GM12878 (cell line): Measurements from ENCODE around the gene LRCH4. TPM values are rescaled to one million over a fixed set of nuclear protein-coding genes. Genes with fewer than 3 reads are reported as not detected.

Source experiments
- ATAC-seq: fragments of 200-7000 bp; cut with Tn5 transposase; 3 replicates; pipeline ENCODE4 v1.9.1; 2020; ENCODE audit warnings: mild to moderate bottlenecking, moderate library complexity
- BruUV-seq: library from RNA; stranded (reverse); fragments of 400-500 nt; replicated peaks from 2 replicates; lab custom pipeline; 2021; lab: Mats Ljungman, UMichigan
- CTCF ChIA-PET: fragments of 300-600 bp; sonication (Branson Sonifier 250); formaldehyde crosslinking; extraction: SDS; loops from one replicate; lab custom pipeline; 2021; ENCODE audit warnings: inconsistent platforms; lab: Yijun Ruan, JAX
- POLR2A ChIA-PET: fragments of 350-600 bp; formaldehyde crosslinking; extraction: SDS; loops from one replicate; lab custom pipeline; 2021; ENCODE audit warnings: inconsistent platforms; lab: Charles Lee
- RAD21 ChIA-PET: fragments of 300-600 bp; sonication (Branson Sonifier 250); formaldehyde crosslinking; loops from one replicate; lab custom pipeline; 2023; ENCODE audit warnings: antibody characterized with exemption; ENCODE audit not compliant: unreplicated experiment; lab: Charles Lee
- SMC1A ChIA-PET: fragments of 300-600 bp; sonication (Branson Sonifier 250); formaldehyde crosslinking; loops from one replicate; lab custom pipeline; 2023; ENCODE audit not compliant: unreplicated experiment, uncharacterized antibody; lab: Charles Lee
- DNase-seq: peaks from one replicate; pipeline ENCODE4 v3.0.0-alpha.2; 2011; ENCODE audit warnings: low read depth, low spot score
- FAIRE-seq: peaks from 3 replicates; lab custom pipeline; 2011; peaks lifted over from hg19 to GRCh38; lab: Jason Lieb, UNC
- H2AFZ ChIP-seq: 2 replicates; pipeline ENCODE4 v1.6.0; 2011; ENCODE audit warnings: low read depth, low read length, control low read depth; ENCODE audit not compliant: control insufficient read depth
- H3K27ac ChIP-seq: 2 replicates; pipeline ENCODE4 v1.5.1; 2011; ENCODE audit warnings: control low read depth; ENCODE audit not compliant: control insufficient read depth, insufficient read depth
- H3K27me3 ChIP-seq, 2 experiments: replicated peaks in 1 of 2; 2 replicates each; pipeline versions ENCODE4 v1.6.0 to v1.6.1; 2011; ENCODE audit warnings: low read length in 1 of 2; ENCODE audit not compliant: control insufficient read depth in 2 of 2, insufficient read depth in 2 of 2
- H3K36me3 ChIP-seq, 2 experiments: 2 replicates each; pipeline ENCODE4 v1.5.1; 2011; ENCODE audit warnings: low read length in 1 of 2; ENCODE audit not compliant: control insufficient read depth in 2 of 2, insufficient read depth in 2 of 2
- H3K4me1 ChIP-seq: 2 replicates; pipeline ENCODE4 v1.6.1; 2011; ENCODE audit warnings: mild to moderate bottlenecking, low read length, moderate library complexity, mixed read lengths; ENCODE audit not compliant: control insufficient read depth, insufficient read depth
- H3K4me2 ChIP-seq: 2 replicates; pipeline ENCODE4 v1.6.0; 2011; ENCODE audit warnings: control low read depth; ENCODE audit not compliant: control insufficient read depth, insufficient read depth
- H3K4me3 ChIP-seq: fragments of 200-600 bp; sonication (generic); 2 replicates; pipeline ENCODE4 v1.5.1; 2016
- H3K79me2 ChIP-seq: 2 replicates; pipeline ENCODE4 v1.6.0; 2011; ENCODE audit warnings: low read length; ENCODE audit not compliant: control insufficient read depth, insufficient read depth
- H3K9ac ChIP-seq: 2 replicates; pipeline ENCODE4 v1.8.0; 2011; ENCODE audit warnings: low read length, control low read depth, mixed read lengths; ENCODE audit not compliant: control insufficient read depth, insufficient read depth
- H3K9me3 ChIP-seq: replicated peaks from 3 replicates; pipeline ENCODE4 v1.5.1; 2011; ENCODE audit warnings: mild to moderate bottlenecking, low read length; ENCODE audit not compliant: control insufficient read depth, insufficient read depth
- H4K20me1 ChIP-seq: 2 replicates; pipeline ENCODE4 v1.6.0; 2011; ENCODE audit not compliant: control insufficient read depth, insufficient read depth
- CBFB ChIP-seq: IDR thresholded peaks from 2 replicates; pipeline ENCODE4 v1.6.1; 2016; ENCODE audit warnings: antibody characterized with exemption, low read depth
- CREM ChIP-seq: IDR thresholded peaks from 2 replicates; pipeline ENCODE4 v1.6.1; 2014; ENCODE audit warnings: antibody characterized with exemption, low read depth
- DPF2 ChIP-seq: fragments of 450-650 bp; IDR thresholded peaks from 2 replicates; pipeline ENCODE4 v1.6.1; 2017; ENCODE audit warnings: mild to moderate bottlenecking
- IRF4 ChIP-seq: IDR thresholded peaks from 2 replicates; pipeline ENCODE4 v1.6.1; 2011; ENCODE audit warnings: low read depth, low read length
- KLF5 ChIP-seq: fragments of 450-650 bp; IDR thresholded peaks from 2 replicates; pipeline ENCODE4 v1.6.1; 2014; ENCODE audit warnings: mild to moderate bottlenecking; ENCODE audit not compliant: partially characterized antibody
- MXI1 ChIP-seq: fragments of 150-350 bp; IDR thresholded peaks from 2 replicates; pipeline ENCODE4 v1.6.1; 2011; ENCODE audit warnings: low read depth, mild to moderate bottlenecking, inconsistent platforms, low read length, improper control_type of control experiment
- NBN ChIP-seq: fragments of 450-650 bp; IDR thresholded peaks from 2 replicates; pipeline ENCODE4 v1.6.1; 2016
- POLR2A ChIP-seq: IDR thresholded peaks from 2 replicates; pipeline ENCODE4 v1.6.1; 2011; ENCODE audit warnings: low read depth, mild to moderate bottlenecking, low read length
- RCOR1 ChIP-seq: conservative IDR thresholded peaks from 2 replicates; pipeline ENCODE4 v1.6.1; 2012; ENCODE audit warnings: low read depth, low read length, improper control_type of control experiment
- SIN3A ChIP-seq: IDR thresholded peaks from 2 replicates; pipeline ENCODE4 v1.6.1; 2012; ENCODE audit warnings: low read depth, low read length, improper control_type of control experiment
- SMARCA5 ChIP-seq: fragments of 450-650 bp; IDR thresholded peaks from 2 replicates; pipeline ENCODE4 v1.6.1; 2017; ENCODE audit warnings: mild to moderate bottlenecking
- SP1 ChIP-seq: IDR thresholded peaks from one replicate; pipeline ENCODE4 v1.6.1; 2011; ENCODE audit warnings: low read depth, low read length
- SRF ChIP-seq, 2 experiments: IDR thresholded peaks; 2 replicates each; pipeline ENCODE4 v1.6.1; 2011; ENCODE audit warnings: low read depth in 2 of 2, low read length in 2 of 2, mild to moderate bottlenecking in 1 of 2, moderate library complexity in 1 of 2
- ZBTB40 ChIP-seq: fragments of 450-650 bp; IDR thresholded peaks from 2 replicates; pipeline ENCODE4 v1.6.1; 2016; ENCODE audit warnings: mild to moderate bottlenecking, moderate library complexity, borderline replicate concordance
- ZNF24 ChIP-seq: fragments of 450-650 bp; IDR thresholded peaks from 2 replicates; pipeline ENCODE4 v1.6.1; 2017; ENCODE audit warnings: antibody characterized with exemption, mild to moderate bottlenecking
- WGBS: methylation state at CpG from one replicate; pipeline ENCODE4 v1.1.6; 2016; ENCODE audit warnings: low lambda C conversion rate; ENCODE audit not compliant: insufficient replicate concordance, insufficient coverage; ENCODE audit errors: missing lambda C conversion rate; 5-methylcytosine and 5-hydroxymethylcytosine counted together
- in situ Hi-C: fragments of 300-500 bp; cut with MboI; formaldehyde crosslinking; loops from 9 replicates; pipeline ENCODE4 v1.14.3; 2018; ENCODE audit warnings: mixed read lengths
- intact Hi-C: fragments of 100-400 bp; cut with micrococcal nuclease; formaldehyde crosslinking; loops from one replicate; pipeline ENCODE4 v1.14.2; 2022; ENCODE audit not compliant: unreplicated experiment
- polyA plus RNA-seq, 11 experiments: library from polyadenylated mRNA; depleted of rRNA in 4 of 11; unstranded in 6 of 11; stranded (reverse) in 5 of 11; fragments of >200 nt; fragmentation: Nextera tagmentation in 4 of 11; fragmentation: Illumina TruSeq in 1 of 11; extraction: Ambion mirVana in 4 of 11; extraction: Trizol in 1 of 11; gene quantifications; 1 replicate in 1 of 11; 2 replicates in 10 of 11; pipeline versions ENCODE4 v1.2.1 to v1.2.3, GENCODE V29; 2011 to 2016; ENCODE audit warnings: inconsistent platforms in 2 of 11, missing spikeins in 2 of 11, low read depth in 1 of 11
- total RNA-seq, 4 experiments: library from RNA; depleted of rRNA in 3 of 4; stranded (reverse); fragments of >200 nt in 3 of 4; fragmentation: Illumina TruSeq in 1 of 4; extraction: Trizol in 1 of 4; gene quantifications; 2 replicates each; pipeline versions ENCODE4 v1.2.1 to v1.2.3, GENCODE V29; 2013 to 2021
- TF ChIP-seq, protein P1 (sequence below), 3 experiments: IDR thresholded peaks in 2 of 3; conservative IDR thresholded peaks in 1 of 3; 2 replicates each; pipeline ENCODE4 v1.5.1; 2011; ENCODE audit warnings: low read depth in 3 of 3, low read length in 3 of 3, mild to moderate bottlenecking in 3 of 3, control low read depth in 2 of 3, moderate library complexity in 2 of 3, inconsistent platforms in 1 of 3, mixed read lengths in 1 of 3; ENCODE audit not compliant: control insufficient read depth in 2 of 3, insufficient read depth in 1 of 3; ENCODE audit errors: extremely low read depth in 1 of 3
- TF ChIP-seq, protein P2 (sequence below): IDR thresholded peaks from 2 replicates; pipeline ENCODE4 v1.6.1; 2011; ENCODE audit warnings: mild to moderate bottlenecking, low read depth, low read length, moderate library complexity; ENCODE audit not compliant: insufficient replicate concordance

LRCH4 gene
- total and polyA plus RNA-seq, 10 of the 15 experiments (the other 5 are each of a cell fraction or from before 2014, with no cell fraction given): 0.58 to 96.7 (median 28.4) TPM

DNA sequence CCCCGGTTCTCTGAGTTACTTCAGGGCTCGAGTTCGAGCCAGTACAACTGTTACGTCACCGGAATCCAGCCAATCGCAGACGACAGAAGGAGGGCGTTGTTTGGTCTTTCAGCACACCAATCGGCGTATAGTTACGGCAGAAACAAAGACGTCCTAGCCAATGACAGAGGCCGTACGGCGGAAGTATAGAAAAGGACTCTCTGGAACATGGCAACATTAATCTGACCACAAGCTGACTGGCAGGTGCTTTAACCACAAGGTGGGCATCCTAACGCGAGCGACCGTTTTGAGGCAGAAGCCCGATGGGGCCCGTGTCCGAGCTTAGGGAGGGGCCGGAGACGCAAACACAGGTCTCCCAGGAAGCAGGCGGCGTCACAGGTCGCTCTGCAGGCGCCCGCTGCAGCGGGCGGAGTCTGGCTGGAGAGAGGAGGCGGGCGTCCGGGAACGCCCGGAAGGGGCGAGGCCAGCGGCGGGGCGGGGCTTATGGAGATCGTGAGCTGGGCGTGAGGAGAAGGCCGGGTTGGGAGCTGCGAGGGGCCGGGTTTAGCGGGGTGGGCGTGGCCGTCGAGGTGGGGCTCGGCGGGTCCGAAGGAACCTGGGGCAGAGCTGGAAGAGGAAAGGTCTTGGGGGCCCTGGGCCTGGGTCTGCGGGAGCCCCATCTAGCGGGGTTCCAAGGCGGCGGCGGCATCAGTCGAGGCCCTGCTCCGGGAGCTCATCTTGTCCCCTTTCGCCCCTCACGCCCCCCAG lies 26.2 kb upstream of the LRCH4 start, which contains the start of gene MOSPD3:
Gene MOSPD3 (plus strand): TSS at position 558 of the 747 bp plus-strand sequence. CDS start 252 bp downstream, outside the sequence.
- peak; percentile 98 for ATAC-seq
- Histone ChIP-seq H3K79me2 (no peaks in the 10 kb centered on the region), H3K4me2 (peak within 1 kb of the TSS; percentile 100), H3K36me3 (no peaks in the 10 kb centered on the region), H3K4me3 (peak within 1 kb of the TSS; percentile 75), H3K4me1 (peaks cover 5% of the 10 kb centered on the region), H3K27ac (peak within 1 kb of the TSS; percentile 97), H3K9ac (peak within 1 kb of the TSS; percentile 88), H3K27me3 (peaks cover 0 to 3% of the 10 kb centered on the region in 2 experiments; a peak in 2 of 4 replicates), H4K20me1 (no peaks in the 10 kb centered on the region), H2AFZ (peak within 1 kb of the TSS; percentile 99), H3K9me3 (no peaks in the 10 kb centered on the region)
- ChIA-PET POLR2A (interaction anchor here (0.6 to 2.2 kb wide), 17 partner anchors 9 to 780 kb away, joined by 3 to 28 read pairs (median 4); partner anchors contain the start of genes AGFG2, FBXO24, GNB2 and LRCH4), RAD21 (interaction anchor here (0.7 to 2.2 kb wide), 12 partner anchors 18 to 191 kb away, joined by 3 to 15 read pairs (median 4); partner anchors contain the start of genes FBXO24, LRCH4 and POP7), SMC1A (interaction anchor here (0.6 to 2.4 kb wide), 8 partner anchors 14 to 147 kb away, joined by 3 to 10 read pairs (median 4); partner anchors contain the start of genes FBXO24, LRCH4 and POP7), CTCF (interaction anchor here (0.6 to 6.6 kb wide), 17 partner anchors 9 to 240 kb away, joined by 3 to 35 read pairs (median 4); partner anchors contain the start of genes FBXO24, LRCH4, PCOLCE and POP7)
- BruUV-seq: no TSS peak
- WGBS: 1% methylated on average over 53 of the region's 61 CpGs
- intact Hi-C loops: loop anchor here (2.0 to 5.0 kb wide), 2 partner anchors 61 to 85 kb away; partner anchors contain the start of gene GNB2
- FAIRE-seq: peak; percentile 100
- DNase-seq: peak; percentile 99
- in situ Hi-C loops: no loop called here
- no peak for TF ChIP-seq RCOR1
- TF ChIP-seq CREM: peak; percentile 60
- peak; percentile 92 for TF ChIP-seq SP1
- TF ChIP-seq SMARCA5: no peak
- peak; percentile 67 for TF ChIP-seq MXI1
- peak; percentile 84 for TF ChIP-seq KLF5
- TF ChIP-seq, protein P1, sequence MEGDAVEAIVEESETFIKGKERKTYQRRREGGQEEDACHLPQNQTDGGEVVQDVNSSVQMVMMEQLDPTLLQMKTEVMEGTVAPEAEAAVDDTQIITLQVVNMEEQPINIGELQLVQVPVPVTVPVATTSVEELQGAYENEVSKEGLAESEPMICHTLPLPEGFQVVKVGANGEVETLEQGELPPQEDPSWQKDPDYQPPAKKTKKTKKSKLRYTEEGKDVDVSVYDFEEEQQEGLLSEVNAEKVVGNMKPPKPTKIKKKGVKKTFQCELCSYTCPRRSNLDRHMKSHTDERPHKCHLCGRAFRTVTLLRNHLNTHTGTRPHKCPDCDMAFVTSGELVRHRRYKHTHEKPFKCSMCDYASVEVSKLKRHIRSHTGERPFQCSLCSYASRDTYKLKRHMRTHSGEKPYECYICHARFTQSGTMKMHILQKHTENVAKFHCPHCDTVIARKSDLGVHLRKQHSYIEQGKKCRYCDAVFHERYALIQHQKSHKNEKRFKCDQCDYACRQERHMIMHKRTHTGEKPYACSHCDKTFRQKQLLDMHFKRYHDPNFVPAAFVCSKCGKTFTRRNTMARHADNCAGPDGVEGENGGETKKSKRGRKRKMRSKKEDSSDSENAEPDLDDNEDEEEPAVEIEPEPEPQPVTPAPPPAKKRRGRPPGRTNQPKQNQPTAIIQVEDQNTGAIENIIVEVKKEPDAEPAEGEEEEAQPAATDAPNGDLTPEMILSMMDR (IDR thresholded peaks at IDR 0.05 in 2 of 3, conservative IDR thresholded peaks at IDR 0.05 in 1 of 3; ENCODE audit: control insufficient read depth in 2 of 3, extremely low read depth in 1 of 3, insufficient read depth in 1 of 3, low read depth in 3 of 3, low read length in 3 of 3): no peak
- no peak for TF ChIP-seq IRF4
- no peak for TF ChIP-seq ZNF24
- peak; percentile 94 for TF ChIP-seq CBFB
- peak; percentile 88 to 94 for TF ChIP-seq SRF (IDR thresholded peaks at IDR 0.05; ENCODE audit: low read depth in 2 of 2, low read length in 2 of 2)
- TF ChIP-seq, protein P2, sequence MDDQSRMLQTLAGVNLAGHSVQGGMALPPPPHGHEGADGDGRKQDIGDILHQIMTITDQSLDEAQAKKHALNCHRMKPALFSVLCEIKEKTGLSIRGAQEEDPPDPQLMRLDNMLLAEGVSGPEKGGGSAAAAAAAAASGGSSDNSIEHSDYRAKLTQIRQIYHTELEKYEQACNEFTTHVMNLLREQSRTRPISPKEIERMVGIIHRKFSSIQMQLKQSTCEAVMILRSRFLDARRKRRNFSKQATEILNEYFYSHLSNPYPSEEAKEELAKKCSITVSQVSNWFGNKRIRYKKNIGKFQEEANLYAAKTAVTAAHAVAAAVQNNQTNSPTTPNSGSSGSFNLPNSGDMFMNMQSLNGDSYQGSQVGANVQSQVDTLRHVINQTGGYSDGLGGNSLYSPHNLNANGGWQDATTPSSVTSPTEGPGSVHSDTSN: peak; percentile 90
- TF ChIP-seq SIN3A: peak; percentile 47; the same call in 1 of the 2 replicates
- peak; percentile 65; the same call in 1 of the 2 replicates for TF ChIP-seq ZBTB40
- TF ChIP-seq POLR2A: peak; percentile 90
- TF ChIP-seq NBN: peak; percentile 69
- peak; percentile 30; the same call in 1 of the 2 replicates for TF ChIP-seq DPF2
